ENCODE data around the gene HOXC5. TPM values are rescaled to one million over a fixed set of nuclear protein-coding genes. Genes with fewer than 3 reads are reported as not detected.
A peak's percentile ranks its signal among the peaks of the same experiment; 100 is the strongest.

HOXC5 gene
- total RNA-seq, 1 donor from 2014 or later = not detected

DNA sequence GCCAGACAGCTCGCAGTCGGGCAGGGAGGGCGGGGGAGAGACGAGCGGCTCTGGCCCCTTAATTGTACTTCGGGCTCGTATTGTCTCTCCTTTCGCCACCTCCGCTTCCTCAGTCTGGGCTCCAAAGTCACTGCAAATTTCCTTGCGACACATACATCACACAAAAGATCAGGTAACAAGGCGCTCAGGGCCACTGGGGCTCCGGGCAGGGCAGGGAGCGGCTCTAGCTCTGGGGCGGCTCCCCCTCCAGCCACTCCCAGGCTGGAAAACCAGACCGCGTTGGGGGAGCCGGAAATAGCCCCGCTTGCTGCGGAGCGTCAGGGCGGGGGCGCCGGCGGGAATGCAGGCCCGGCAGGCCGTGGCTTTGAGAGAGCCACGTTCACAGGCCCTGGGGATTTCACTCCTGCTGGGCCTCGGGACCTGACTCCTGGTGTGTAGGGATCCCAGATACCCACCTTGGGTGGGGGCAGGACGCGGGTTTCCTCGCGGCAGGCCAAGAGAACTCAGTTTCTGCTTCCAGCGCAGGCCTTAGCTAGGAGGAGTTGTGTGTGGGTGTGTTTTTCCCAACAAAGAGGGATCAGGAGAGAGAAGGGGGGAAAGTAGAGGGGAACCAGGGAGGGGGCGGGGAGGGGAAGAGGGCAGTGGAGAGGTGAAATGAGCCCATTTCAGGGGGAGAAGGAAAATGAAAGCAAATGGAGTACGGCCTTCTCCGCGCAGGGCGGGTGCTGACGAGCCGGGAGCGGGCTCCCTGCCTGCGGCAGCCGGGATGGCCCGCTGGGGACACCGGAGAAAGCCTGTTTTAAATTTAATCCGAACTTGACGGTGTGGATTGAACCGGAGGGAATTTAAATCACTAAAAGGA lies 37.2 kb upstream of the HOXC5 start:
- TF ChIP-seq, protein P1, sequence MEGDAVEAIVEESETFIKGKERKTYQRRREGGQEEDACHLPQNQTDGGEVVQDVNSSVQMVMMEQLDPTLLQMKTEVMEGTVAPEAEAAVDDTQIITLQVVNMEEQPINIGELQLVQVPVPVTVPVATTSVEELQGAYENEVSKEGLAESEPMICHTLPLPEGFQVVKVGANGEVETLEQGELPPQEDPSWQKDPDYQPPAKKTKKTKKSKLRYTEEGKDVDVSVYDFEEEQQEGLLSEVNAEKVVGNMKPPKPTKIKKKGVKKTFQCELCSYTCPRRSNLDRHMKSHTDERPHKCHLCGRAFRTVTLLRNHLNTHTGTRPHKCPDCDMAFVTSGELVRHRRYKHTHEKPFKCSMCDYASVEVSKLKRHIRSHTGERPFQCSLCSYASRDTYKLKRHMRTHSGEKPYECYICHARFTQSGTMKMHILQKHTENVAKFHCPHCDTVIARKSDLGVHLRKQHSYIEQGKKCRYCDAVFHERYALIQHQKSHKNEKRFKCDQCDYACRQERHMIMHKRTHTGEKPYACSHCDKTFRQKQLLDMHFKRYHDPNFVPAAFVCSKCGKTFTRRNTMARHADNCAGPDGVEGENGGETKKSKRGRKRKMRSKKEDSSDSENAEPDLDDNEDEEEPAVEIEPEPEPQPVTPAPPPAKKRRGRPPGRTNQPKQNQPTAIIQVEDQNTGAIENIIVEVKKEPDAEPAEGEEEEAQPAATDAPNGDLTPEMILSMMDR (IDR thresholded peaks at IDR 0.05) = no peak
- H3K27me3 Mint-ChIP-seq (ENCODE audit: unreplicated experiment) = peaks cover 96% of the 10 kb centered on the region
- H3K27ac Mint-ChIP-seq (ENCODE audit: unreplicated experiment) = peak overlapping the region; percentile 73
- peaks cover 31% of the 10 kb centered on the region for H3K4me1 Mint-ChIP-seq (ENCODE audit: unreplicated experiment)
- no peak for DNase-seq (ENCODE audit: extremely low spot score, unreplicated experiment)
- H3K9me3 Mint-ChIP-seq (ENCODE audit: unreplicated experiment) = no peaks in the 10 kb centered on the region
- H3K36me3 Mint-ChIP-seq (ENCODE audit: unreplicated experiment) = peaks cover 2% of the 10 kb centered on the region
- H3K4me3 Mint-ChIP-seq (ENCODE audit: unreplicated experiment) = peak overlapping the region; percentile 73

DNA sequence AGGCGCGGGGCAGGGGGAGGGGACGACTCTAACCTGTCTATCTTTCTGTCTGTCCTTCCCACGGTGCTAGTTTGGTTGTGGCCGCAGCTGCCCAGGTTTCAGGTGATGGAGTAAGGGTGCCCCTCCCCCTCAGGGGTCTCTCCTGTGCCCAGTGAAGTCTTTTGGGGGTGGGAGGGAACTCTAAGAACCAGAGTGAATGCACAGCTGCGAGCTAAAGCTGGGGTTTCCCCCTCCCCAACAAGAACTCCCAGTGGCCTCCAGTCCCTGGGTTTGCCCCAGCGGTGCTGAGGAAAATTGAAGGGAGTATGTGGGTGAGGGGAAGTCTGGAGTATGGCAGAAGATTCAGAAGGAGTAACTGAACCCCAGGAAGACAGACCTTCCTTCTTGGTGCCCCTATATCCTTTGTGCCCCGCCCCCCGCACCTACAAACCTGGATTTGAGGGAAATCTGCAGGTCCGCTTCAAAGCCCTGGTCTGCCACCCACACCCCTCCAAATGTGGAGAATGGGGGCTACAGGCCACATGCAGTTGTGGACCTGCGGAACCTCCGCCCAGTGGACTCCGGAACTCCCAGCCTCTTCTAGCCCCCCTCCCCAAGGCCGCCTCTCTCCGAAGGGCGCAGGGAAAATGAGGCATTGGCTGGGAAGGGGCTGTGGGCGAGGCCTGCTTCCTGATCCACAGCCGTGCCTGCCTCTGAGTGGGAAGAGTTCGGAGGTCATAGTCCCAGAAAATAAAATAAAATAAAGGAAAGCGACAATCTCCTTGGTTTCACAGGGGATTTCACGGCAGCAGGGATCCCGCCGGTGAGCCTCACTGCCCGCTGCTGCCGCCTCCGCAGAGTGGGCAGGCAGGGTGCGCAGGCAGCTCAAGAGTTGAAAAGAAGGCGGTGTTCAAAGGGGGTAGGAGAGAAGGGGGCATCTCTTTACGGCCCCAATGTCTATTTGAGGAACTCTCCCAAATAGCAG lies 36.3 kb upstream of the HOXC5 start:
- peak overlapping the region; percentile 73 for H3K4me3 Mint-ChIP-seq (ENCODE audit: unreplicated experiment)
- no peaks in the 10 kb centered on the region for H3K9me3 Mint-ChIP-seq (ENCODE audit: unreplicated experiment)
- peaks cover 96% of the 10 kb centered on the region for H3K27me3 Mint-ChIP-seq (ENCODE audit: unreplicated experiment)
- DNase-seq (ENCODE audit: extremely low spot score, unreplicated experiment) = no peak
- H3K36me3 Mint-ChIP-seq (ENCODE audit: unreplicated experiment) = peaks cover 2% of the 10 kb centered on the region
- peaks cover 31% of the 10 kb centered on the region for H3K4me1 Mint-ChIP-seq (ENCODE audit: unreplicated experiment)
- TF ChIP-seq, protein P1 (IDR thresholded peaks at IDR 0.05) = no peak
- H3K27ac Mint-ChIP-seq (ENCODE audit: unreplicated experiment) = no peak overlapping the region

- H3K4me1 Mint-ChIP-seq (ENCODE audit: unreplicated experiment) = peaks cover 33% of the 10 kb centered on the region
- no peak overlapping the region for H3K27ac Mint-ChIP-seq (ENCODE audit: unreplicated experiment)
- no peak for DNase-seq (ENCODE audit: extremely low spot score, unreplicated experiment)
- H3K4me3 Mint-ChIP-seq (ENCODE audit: unreplicated experiment) = no peak overlapping the region
- H3K36me3 Mint-ChIP-seq (ENCODE audit: unreplicated experiment) = peaks cover 2% of the 10 kb centered on the region
- H3K27me3 Mint-ChIP-seq (ENCODE audit: unreplicated experiment) = peaks cover 96% of the 10 kb centered on the region
- TF ChIP-seq, protein P1 (IDR thresholded peaks at IDR 0.05) = no peak
- H3K9me3 Mint-ChIP-seq (ENCODE audit: unreplicated experiment) = no peaks in the 10 kb centered on the region
Measured at GRCh38 chr12:53997204-53998109, 35.4 kb upstream of the HOXC5 start.

GRCh38 chr12:53998110-53998899 lies 34.5 kb upstream of the HOXC5 start:
- Mint-ChIP-seq H3K4me1 (ENCODE audit: unreplicated experiment) (peaks cover 34% of the 10 kb centered on the region), H3K27me3 (ENCODE audit: unreplicated experiment) (peaks cover 96% of the 10 kb centered on the region), H3K9me3 (ENCODE audit: unreplicated experiment) (no peaks in the 10 kb centered on the region), H3K27ac (ENCODE audit: unreplicated experiment) (no peak overlapping the region), H3K4me3 (ENCODE audit: unreplicated experiment) (no peak overlapping the region), H3K36me3 (ENCODE audit: unreplicated experiment) (peaks cover 2% of the 10 kb centered on the region)
- no peak for DNase-seq (ENCODE audit: extremely low spot score, unreplicated experiment)
- TF ChIP-seq, protein P1 (IDR thresholded peaks at IDR 0.05) = no peak
